Common myeloid progenitor, CD34-positive (primary cell): ENCODE data around the gene SYNE4. TPM values are rescaled to one million over a fixed set of nuclear protein-coding genes. Genes with fewer than 3 reads are reported as not detected.

Source experiments
- CTCF ChIA-PET: fragments of 350-600 bp; sonication (Branson Sonifier 250); formaldehyde crosslinking; loops from one replicate; lab custom pipeline; 2021; ENCODE audit warnings: antibody characterized with exemption; lab: Charles Lee
- POLR2A ChIA-PET: fragments of 350-600 bp; sonication (Branson Sonifier 250); formaldehyde crosslinking; loops from one replicate; lab custom pipeline; 2021; ENCODE audit warnings: antibody characterized with exemption; lab: Charles Lee
- DNase-seq, 3 donors: peaks; one replicate each; pipeline versions ENCODE4 v3.0.0 to v3.0.0-alpha.2; 2013
- H3K27ac ChIP-seq, 2 experiments: 1 replicate in 1 of 2; 2 replicates in 1 of 2; pipeline ENCODE4 v1.7.0; 2013; ENCODE audit warnings: inconsistent platforms in 2 of 2, low read length in 2 of 2, mild to moderate bottlenecking in 2 of 2, low read depth in 1 of 2, moderate library complexity in 1 of 2; ENCODE audit not compliant: severe bottlenecking in 2 of 2, insufficient read depth in 1 of 2, poor library complexity in 1 of 2
- H3K27me3 ChIP-seq, 5 experiments: replicated peaks in 2 of 5; 1 replicate in 3 of 5; 2 replicates in 2 of 5; pipeline versions ENCODE4 v1.6.1 to v1.7.0; 2013; ENCODE audit warnings: low read length in 4 of 5, mild to moderate bottlenecking in 2 of 5, moderate library complexity in 2 of 5, inconsistent platforms in 1 of 5; ENCODE audit not compliant: insufficient read depth in 5 of 5, control insufficient read depth in 4 of 5
- H3K36me3 ChIP-seq, 4 experiments: 1 replicate in 2 of 4; 2 replicates in 2 of 4; pipeline versions ENCODE4 v1.6.1 to v1.7.0; 2013; ENCODE audit warnings: low read length in 3 of 4, control low read depth in 1 of 4, mild to moderate bottlenecking in 1 of 4; ENCODE audit not compliant: control insufficient read depth in 4 of 4, insufficient read depth in 4 of 4
- H3K4me1 ChIP-seq, 4 experiments: 1 replicate in 3 of 4; 2 replicates in 1 of 4; pipeline versions ENCODE4 v1.6.1 to v1.7.1; 2013; ENCODE audit warnings: low read length in 3 of 4, mild to moderate bottlenecking in 3 of 4, control low read depth in 1 of 4, inconsistent platforms in 1 of 4, moderate library complexity in 1 of 4; ENCODE audit not compliant: control insufficient read depth in 4 of 4, insufficient read depth in 4 of 4; ENCODE audit errors: control extremely low read depth in 1 of 4
- H3K4me3 ChIP-seq, 7 experiments: 1 replicate in 4 of 7; 2 replicates in 3 of 7; pipeline versions ENCODE4 v1.5.1 to v1.7.0; 2013; ENCODE audit warnings: mild to moderate bottlenecking in 7 of 7, low read length in 6 of 7, moderate library complexity in 6 of 7, inconsistent platforms in 2 of 7, low read depth in 2 of 7, control low read depth in 1 of 7; ENCODE audit not compliant: insufficient read depth in 4 of 7, control insufficient read depth in 1 of 7; ENCODE audit errors: extremely low read depth in 1 of 7
- H3K9me3 ChIP-seq, 5 experiments: 1 replicate in 4 of 5; 2 replicates in 1 of 5; pipeline versions ENCODE4 v1.6.1 to v1.7.1; 2013; ENCODE audit warnings: low read length in 4 of 5, mild to moderate bottlenecking in 2 of 5, inconsistent platforms in 1 of 5, low read depth in 1 of 5, moderate library complexity in 1 of 5; ENCODE audit not compliant: control insufficient read depth in 4 of 5, insufficient read depth in 2 of 5; ENCODE audit errors: control extremely low read depth in 1 of 5
- WGBS: methylation state at CpG from one replicate; pipeline ENCODE4 v1.1.5; 2013; ENCODE audit not compliant: insufficient coverage; 5-methylcytosine and 5-hydroxymethylcytosine counted together
- polyA plus RNA-seq: library from polyadenylated mRNA; unstranded; fragments of 120-200 nt; gene quantifications from one replicate; pipeline ENCODE4 v1.2.1, GENCODE V29; 2013

SYNE4 gene
- polyA plus RNA-seq: 0.24 TPM

DNA sequence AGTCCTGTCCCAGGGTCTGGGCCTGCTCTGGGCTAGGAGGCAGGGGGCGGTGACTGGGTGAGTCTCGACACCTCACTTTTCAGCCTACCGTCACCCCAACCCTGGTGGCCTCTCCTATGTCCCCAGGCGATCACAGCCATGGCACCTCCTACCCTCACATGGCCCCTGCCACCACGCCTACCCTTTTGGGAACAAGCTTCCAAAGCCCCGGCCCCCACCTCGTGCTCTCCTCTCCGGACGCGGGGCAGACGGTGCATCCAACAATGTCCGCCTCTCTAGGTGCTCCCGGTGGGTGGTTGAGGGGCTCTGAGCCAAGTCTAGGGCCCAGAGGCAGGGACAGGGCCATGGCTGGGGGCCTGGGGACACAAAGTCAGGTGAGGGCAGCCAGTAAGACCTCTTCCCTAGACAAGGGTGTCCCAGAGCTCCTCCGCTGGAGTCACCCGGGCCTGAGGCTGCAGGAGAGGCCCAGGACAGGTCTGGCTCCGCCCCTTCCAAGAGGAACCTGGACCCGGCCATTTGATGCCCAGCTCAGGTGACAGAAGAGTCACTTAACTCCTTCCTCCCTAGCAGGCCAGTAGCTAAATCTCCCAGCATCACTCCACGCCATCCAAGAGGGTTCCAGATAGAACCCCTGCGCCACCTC, at the start of gene SYNE4:
Gene SYNE4, minus strand, starts transcription at position 478 of the 643 bp plus-strand sequence. Its CDS starts 132 bp downstream, at position 346.
- no peak for DNase-seq
- CTCF ChIA-PET: interaction anchor here (0.9 kb wide), 1 partner anchor 15 kb away, joined by 3 read pairs; no protein-coding TSS in a partner anchor
- H3K27ac ChIP-seq: no peak within 1 kb of the TSS

GRCh38 chr19:36054733-36055686, 46.4 kb upstream of the SYNE4 start, which contains the start of gene WDR62:
Gene WDR62 (plus strand): TSS chr19:36054897. CDS start chr19:36054972, 75 bp downstream.
- Histone ChIP-seq H3K27me3 (no peaks in the 10 kb centered on the region), H3K4me1 (peaks cover 3 to 30% (median 13%) of the 10 kb centered on the region in 4 experiments), H3K27ac (peak within 1 kb of the TSS; percentile 79 to 92), H3K4me3 (peak within 1 kb of the TSS; percentile 71 to 94 (median 89)), H3K9me3 (no peaks in the 10 kb centered on the region), H3K36me3 (peaks cover 0 to 23% (median 17%) of the 10 kb centered on the region in 4 experiments)
- WGBS: under 1% methylated on average over 49 of the region's 76 CpGs
- DNase-seq: peak in 2 of 3 donors; percentile 93 to 96
- POLR2A ChIA-PET: interaction anchor here (0.5 kb wide), 1 partner anchor 57 kb away, joined by 4 read pairs; no protein-coding TSS in a partner anchor
- CTCF ChIA-PET: interaction anchor here (1.1 to 1.2 kb wide), 4 partner anchors 15 to 118 kb away, joined by 3 to 4 read pairs (median 4); no protein-coding TSS in a partner anchor

More for the DNA sequence above, at the start of gene SYNE4:
- Histone ChIP-seq H3K36me3 (peaks cover under 1 to 3% (median 2%) of the 10 kb centered on the region in 4 experiments), H3K4me3 (peak within 1 kb of the TSS; percentile 7 to 67 (median 40)), H3K4me1 (peaks cover 0 to 19% (median 7%) of the 10 kb centered on the region in 4 experiments), H3K9me3 (no peaks in the 10 kb centered on the region), H3K27me3 (peaks cover 0 to 3% (median 0%) of the 10 kb centered on the region in 5 experiments)
- POLR2A ChIA-PET: no interaction called here
- 81% methylated on average over 19 of the region's 19 CpGs for WGBS

DNA sequence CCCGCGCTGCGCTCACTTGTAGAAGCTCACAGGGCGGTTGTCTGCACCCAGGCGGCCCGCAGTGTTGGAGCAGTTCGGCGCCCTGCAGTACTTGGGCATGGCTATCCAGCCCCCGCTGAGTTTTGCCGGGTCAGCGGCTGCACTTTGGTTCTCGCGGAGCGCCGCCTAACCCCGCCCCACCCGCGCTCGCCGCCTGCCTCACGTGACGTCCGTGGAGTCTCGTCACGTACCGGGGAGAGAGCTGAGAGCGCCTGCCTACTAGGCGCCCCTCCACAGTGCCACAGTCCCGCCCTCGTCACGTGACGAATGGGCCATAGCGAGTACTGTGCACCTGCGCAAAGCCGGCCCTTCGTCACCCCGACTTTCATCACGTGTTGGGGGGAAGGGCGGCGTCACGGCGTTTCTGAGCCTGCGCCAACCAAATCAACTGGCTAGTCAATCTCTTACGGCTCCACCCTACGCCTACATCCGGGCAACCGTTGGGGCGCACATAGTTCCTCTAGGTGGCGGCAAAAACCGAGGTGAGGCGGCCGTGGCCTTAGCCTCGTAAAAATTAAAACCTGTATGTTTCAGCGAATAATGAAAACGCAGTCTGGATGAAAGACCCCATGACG, 45.6 kb upstream of the SYNE4 start, which contains the start of gene THAP8:
Gene THAP8, minus strand, starts transcription at position 167 of the 614 bp plus-strand sequence. Its CDS starts 68 bp downstream, at position 99.
- Histone ChIP-seq H3K27ac (peak within 1 kb of the TSS; percentile 79 to 92), H3K27me3 (no peaks in the 10 kb centered on the region), H3K36me3 (peaks cover 0 to 18% (median 10%) of the 10 kb centered on the region in 4 experiments), H3K4me3 (peak within 1 kb of the TSS; percentile 71 to 94 (median 89)), H3K4me1 (peaks cover 3 to 30% (median 13%) of the 10 kb centered on the region in 4 experiments), H3K9me3 (no peaks in the 10 kb centered on the region)
- ChIA-PET CTCF (interaction anchor here (1.0 to 1.8 kb wide), 4 partner anchors 11 to 200 kb away, joined by 3 to 9 read pairs (median 3); partner anchors contain the start of gene CAPNS1), POLR2A (interaction anchor here (0.5 to 1.1 kb wide), 3 partner anchors 18 to 179 kb away, joined by 3 to 4 read pairs (median 3); no protein-coding TSS in a partner anchor)
- DNase-seq: peak; percentile 99 to 100 (median 100)
- WGBS: 0% methylated on average over 50 of the region's 56 CpGs

DNA sequence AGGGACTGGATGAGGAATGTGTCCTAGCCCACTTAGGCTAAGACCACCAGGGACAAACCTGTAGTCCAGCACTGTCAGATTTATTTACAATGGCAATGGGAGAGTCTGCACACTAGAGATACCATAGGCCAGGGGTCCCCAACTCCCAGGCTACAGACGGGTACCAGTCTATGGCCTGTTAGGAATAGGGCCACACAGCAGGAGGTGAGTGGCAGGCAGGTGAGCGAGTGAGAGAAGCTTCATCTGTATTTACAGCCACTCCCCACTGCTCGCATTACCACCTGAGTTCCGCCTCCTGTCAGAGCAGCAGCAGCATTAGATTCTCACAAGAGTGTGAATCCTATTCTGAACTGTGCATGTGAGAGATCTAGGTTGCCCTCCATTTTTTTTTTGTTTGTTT, 43.0 kb upstream of the SYNE4 start:
- no peak for DNase-seq
- 100% methylated on average over 3 of the region's 4 CpGs for WGBS
- H3K27me3 ChIP-seq: no peaks in the 10 kb centered on the region
- CTCF ChIA-PET: interaction anchor here (0.7 kb wide), 1 partner anchor 42 kb away, joined by 5 read pairs; no protein-coding TSS in a partner anchor
- POLR2A ChIA-PET: no interaction called here
- no peaks in the 10 kb centered on the region for H3K9me3 ChIP-seq
- H3K4me1 ChIP-seq: peaks cover 3 to 27% (median 13%) of the 10 kb centered on the region in 4 experiments
- no peak overlapping the region for H3K4me3 ChIP-seq
- peaks cover 0 to 8% (median 2%) of the 10 kb centered on the region in 4 experiments for H3K36me3 ChIP-seq
- H3K27ac ChIP-seq: no peak overlapping the region

GRCh38 chr19:36051236-36051635, 42.6 kb upstream of the SYNE4 start:
- peak in 1 of 3 donors; percentile 17 for DNase-seq
- 67% methylated on average over 3 of the region's 3 CpGs for WGBS
- CTCF ChIA-PET: interaction anchor here (0.7 kb wide), 1 partner anchor 42 kb away, joined by 5 read pairs; no protein-coding TSS in a partner anchor
- POLR2A ChIA-PET: no interaction called here
- Histone ChIP-seq H3K27ac (no peak overlapping the region), H3K4me1 (peaks cover 3 to 24% (median 12%) of the 10 kb centered on the region in 4 experiments), H3K9me3 (no peaks in the 10 kb centered on the region), H3K4me3 (no peak overlapping the region), H3K27me3 (no peaks in the 10 kb centered on the region), H3K36me3 (peaks cover 0 to 12% (median 5%) of the 10 kb centered on the region in 4 experiments)

- WGBS: 100% methylated on average over 1 of the region's 4 CpGs
- POLR2A ChIA-PET: no interaction called here
These were observed 40.6 kb upstream of the SYNE4 start for GRCh38 chr19:36049080-36049698.

More at GRCh38 chr19:36049080-36049698, 40.6 kb upstream of the SYNE4 start:
- Histone ChIP-seq H3K27me3 (no peaks in the 10 kb centered on the region), H3K4me1 (peaks cover 0 to 14% (median 5%) of the 10 kb centered on the region in 4 experiments), H3K9me3 (no peaks in the 10 kb centered on the region), H3K4me3 (no peak overlapping the region), H3K27ac (no peak overlapping the region), H3K36me3 (peaks cover 0 to 12% (median 5%) of the 10 kb centered on the region in 4 experiments)
- CTCF ChIA-PET: no interaction called here
- DNase-seq: no peak
